Inferior parietal cortex (tissue), 1 donor: Measurements from ENCODE around the gene CFAP161.

Experiments
- DNase-seq: peaks from one replicate; pipeline ENCODE4 v3.0.0-alpha.2; 2016; ENCODE audit errors: extremely low spot score

CFAP161 gene

DNA sequence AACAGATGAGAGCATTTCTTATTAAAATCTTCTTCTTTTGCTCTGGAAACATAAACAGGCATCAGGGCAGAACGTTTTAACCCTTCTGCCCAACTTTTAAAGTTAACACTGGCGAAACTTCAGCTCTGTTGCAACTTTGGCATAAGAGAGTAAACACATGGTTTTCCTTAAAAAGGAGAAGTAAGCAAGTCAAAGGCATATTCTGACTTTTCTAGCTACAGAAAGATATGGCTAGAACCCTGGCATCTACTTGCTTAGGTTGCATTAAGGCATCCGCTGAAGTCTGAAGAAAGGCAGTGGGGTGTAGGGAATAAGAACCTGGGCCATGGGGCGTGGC is 49.3 kb downstream of the CFAP161 start:
- no peak for DNase-seq

DNA sequence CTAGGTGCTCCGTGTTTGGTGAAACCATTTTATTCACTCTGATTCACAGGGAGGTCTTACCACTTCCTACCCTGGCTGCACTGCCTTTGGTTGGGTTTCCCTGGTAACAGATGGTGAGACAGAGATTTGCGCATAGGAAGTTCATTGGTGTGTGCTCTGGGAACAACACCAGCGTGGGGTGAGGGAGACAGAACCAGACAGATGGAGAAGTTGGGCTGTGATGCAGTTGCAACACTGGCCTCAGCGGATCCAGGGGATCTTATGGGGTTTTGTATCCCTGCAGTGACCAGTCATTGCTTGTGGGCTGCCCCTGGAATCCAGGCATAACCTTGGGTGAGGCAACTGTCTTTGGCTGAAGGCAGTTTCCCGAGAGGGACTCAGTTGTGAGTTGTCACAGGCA is 50.1 kb downstream of the CFAP161 start:
- DNase-seq = no peak

DNA sequence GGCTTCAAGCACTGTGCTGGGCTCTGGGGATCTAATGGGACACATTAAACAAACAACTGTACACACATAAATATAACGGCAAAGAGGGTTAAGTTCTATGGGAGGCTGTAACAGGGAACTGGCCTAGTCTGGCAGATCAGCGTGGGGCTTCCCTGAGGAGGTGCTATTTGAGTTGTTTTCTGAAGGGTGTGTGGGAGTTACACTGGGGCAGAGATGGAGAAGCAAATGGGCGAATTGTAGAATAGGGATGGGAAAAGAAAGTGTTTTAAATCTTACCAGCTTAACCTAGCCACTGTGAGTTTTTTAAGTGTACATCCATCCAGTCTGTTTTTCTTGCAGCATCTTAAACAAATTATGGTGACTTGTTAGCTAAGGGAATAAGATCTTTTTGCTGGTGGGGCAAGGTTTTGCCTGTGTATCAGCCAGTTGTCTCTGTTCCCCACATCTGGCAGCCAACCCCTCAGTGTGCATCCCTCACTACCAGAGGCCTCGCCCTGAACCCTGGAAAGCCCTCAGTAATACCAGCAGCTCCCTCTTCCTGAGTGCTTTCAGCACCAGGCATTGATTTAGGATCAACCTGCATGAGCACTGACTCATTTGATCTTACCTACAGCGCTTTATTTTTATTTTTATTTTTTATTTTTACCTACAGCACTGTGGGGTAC is 51.7 kb downstream of the CFAP161 start:
- DNase-seq = no peak

DNA sequence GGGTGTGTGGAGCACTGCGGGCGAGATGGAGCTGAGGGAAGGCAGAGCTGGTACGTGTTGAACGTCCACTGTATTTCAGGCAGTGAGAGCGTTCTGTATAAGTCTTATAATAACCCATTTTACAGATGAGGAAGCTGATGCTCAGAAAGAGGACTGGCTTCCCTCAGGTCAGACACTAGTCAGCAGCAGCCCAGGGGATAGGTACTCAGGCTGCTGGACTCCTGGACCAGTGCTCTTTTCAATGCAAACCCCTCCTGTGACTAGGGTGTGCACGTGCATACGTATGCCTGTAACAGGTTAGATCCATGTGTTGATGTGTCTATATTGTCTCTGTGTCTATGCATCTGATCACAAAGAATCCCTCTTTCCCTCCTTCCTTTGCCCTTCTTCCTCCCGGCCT is 54.3 kb downstream of the CFAP161 start:
- no peak for DNase-seq

DNA sequence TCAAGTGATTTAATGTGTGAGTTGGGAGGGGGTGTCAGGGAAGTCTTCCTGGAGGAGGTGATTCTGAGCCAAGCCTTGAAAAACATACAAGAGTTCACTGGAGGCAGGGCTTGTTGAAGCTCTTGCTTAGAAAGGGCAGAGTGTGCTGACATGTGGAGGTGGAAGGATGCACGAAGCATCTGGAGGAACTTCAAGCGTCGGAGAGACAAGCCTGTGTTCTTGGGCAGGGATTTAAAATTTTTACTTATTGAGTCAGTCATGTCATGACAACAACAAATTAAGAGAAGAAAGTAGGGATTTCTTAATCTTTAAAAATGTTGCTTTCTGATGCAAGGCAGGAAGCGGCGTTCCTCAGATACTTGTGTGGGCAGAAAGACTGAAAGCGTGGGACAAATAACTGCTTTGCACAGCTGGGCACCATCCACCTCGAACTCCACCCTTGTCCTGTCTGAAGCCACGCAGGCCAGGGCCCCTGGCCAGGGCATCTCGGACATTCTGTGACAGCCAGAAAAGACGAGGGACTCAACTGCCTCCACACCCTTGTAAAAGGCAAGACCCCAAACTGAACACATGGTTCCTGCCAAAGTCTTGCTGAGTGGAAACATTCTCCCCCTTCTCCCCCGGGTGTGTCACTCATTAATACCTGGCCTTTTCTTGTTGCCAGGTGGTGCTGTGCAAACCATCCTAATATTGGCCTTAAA is 55.7 kb downstream of the CFAP161 start:
- DNase-seq = no peak

DNA sequence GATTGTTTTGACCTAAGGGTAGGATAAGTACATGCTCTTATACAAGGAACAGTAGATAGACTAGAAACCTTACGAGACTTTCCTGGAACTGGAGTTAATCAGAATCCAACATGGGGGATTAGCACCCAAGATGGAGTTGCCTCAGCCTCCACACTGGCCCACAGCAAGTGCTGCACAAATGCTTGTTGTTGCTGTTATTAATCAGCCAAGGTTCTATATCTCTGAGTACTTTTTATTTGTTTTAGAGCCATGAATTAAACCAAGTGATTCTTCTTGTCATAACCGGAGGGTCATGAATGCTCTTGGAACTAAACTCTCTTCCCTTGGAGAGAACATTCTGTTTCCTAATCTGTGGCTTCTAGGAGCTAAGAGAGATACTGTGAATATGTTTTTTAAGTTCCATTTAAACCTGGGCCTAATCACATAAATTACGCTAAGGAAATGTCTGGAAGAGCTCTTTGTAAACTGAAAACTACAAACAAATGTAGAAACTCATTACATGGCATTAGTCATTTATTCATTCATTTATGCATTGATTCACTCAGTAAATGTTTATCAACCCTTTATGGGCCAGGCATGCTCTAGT is 56.9 kb downstream of the CFAP161 start:
- no peak for DNase-seq

DNA sequence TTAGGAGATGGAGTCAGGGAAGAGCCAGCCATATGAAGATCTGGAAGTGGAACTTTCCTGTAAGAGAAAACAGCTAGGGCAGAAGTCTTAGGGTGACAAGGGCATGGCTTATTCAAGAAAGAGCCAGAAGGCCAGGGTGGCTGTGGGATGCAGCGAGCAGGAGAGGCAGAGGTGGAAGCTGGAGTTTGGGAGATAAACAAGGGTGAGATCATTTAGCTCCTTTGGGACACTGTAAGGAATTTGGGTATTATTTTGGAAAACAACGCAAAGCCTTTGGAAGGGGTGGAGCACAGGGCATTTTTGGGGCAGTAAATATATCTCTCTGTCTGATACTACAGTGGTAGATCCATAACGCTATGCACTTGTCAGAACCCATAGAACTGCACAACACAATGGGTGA is 57.6 kb downstream of the CFAP161 start:
- no peak for DNase-seq

DNA sequence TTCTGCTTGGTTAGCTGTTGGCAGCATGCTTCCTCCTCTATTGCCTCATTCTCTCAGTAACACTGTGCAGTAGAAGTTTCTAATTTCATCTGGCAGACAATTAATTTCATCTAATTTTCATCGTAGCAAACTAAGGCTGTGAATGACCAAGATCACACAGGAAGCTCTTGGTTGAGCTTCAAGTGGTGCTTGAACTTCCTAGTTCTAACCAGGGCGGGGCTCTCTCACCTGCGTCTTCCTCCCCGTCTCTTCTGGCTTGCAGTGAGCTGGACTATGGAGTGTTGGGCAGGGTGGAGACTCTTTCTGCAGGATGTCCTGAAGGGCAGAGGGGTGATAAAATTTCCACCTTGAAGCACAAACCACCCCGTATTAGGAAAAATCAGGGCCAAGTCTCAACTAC is 60.7 kb downstream of the CFAP161 start:
- DNase-seq = no peak

DNA sequence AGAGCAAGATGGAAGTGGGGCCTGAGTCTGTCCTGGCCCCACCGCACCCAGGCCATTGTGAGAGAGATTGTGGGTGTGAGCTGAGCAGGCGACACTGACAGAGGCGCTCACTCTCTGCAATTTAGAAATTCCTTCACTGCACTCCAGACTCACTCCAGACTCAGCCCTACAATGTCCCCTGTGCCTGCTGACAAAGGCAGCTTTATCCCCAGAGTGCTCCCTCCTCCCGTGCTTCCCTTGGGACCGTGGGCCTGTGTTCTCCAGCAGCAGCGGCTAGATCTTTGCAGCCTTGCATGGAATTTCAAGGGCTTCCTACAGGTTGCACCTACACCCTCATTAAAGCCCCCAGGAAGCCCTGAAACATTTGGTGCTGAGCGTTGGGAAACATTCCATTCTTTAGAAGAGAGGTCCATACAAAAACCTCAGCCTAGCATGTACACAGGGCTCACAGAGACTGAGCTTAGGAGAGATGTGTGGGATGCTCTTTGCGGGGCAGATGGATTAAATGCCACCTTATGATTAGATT is 61.3 kb downstream of the CFAP161 start:
- no peak for DNase-seq

DNA sequence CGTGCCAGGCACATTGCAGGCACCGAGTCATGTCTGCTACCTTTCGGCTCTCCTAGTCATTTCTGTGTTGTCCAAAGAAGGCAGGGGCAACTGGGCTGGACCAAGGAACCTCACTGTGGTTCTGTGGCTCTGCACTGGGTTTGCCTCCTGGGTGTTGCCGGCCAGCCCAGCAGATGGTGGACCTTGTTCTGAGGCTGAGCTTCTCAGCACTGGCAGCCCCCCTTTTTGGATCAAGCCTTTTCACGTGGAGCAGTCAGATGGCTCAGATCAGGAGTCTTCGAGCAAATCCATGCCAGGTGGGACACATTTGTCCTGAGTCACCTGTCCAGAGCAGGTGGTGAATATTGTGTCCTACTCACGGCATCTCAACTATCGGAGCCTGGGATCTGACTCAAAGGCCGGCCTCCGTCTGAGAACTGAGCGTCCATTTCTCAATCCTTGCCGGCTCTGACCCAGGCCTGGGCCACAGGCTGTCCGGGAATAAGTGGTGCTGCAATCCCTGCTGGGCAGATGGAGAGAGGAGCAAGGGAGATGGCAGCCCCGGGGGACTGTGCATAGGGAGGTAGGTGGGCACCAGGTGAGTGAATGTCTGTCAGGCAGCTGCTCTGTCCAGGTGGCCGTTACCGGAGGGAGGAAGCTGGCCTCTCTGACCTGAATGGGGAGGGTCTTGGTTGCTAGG is 62.6 kb downstream of the CFAP161 start, which contains the start of gene IL16:
IL16 (plus strand) TSS at position 304 of the 679 bp plus-strand sequence. CDS start 28,521 bp downstream, outside the sequence.
- no peak for DNase-seq

DNA sequence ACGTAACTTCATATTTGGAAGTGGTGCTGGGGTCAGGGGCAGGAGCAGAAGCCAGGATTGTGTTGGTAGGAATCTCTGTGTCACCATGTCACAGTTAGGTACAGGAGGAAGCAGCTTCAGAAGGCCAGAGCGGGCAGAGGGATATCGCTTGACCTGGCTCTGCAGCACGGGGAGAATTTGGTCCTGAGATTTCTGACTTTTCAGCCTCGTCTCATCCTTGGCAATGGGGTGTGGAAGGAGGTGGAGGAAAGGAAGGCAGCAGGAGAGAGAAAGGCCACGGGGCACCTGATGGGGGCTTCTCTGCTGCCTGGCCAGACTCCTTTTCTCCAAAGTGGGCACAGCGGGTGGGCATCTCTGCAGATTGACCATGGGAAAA is 63.2 kb downstream of the CFAP161 start:
- no peak for DNase-seq

DNA sequence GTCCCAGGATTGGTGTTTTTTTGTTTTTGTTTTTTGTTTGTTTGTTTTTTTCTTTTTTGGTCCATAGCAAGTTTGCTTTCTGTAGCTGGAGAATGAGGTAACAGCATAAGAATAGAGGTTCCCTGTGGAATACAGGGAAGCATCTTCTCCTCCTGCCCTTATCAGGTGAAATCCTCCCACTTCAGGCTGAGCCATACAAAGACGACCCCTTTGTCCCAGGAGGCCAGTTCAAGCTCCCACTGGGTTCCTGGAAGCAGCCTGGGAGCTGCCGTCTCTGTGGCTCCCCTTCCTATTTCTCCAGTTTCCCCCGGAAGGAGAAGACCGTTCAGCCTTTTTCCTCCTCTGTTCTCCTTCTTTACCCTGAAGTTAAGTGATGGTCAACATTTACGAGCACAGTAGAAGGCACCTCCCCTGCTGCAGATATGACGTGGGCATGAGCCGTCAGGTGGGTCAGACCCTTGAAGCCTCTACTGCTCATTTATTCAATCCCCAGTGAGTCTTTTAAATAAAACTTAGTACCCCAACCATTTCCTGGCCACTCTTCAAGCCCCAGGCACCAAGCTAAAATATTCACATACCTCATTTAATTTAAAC is 63.7 kb downstream of the CFAP161 start:
- no peak for DNase-seq
